NCI-H2171 (cell line): ENCODE measurements around the gene LAMB3.

Experiments used
- DNase-seq: peaks from one replicate; lab custom pipeline; 2025; lab: John Stamatoyannopoulos, UW

Gene LAMB3

GRCh38 chr1:209617755-209618154 is 34.5 kb downstream of the LAMB3 start:
- no peak for DNase-seq

- DNase-seq, result no peak
Measured at GRCh38 chr1:209617047-209617673, 35.1 kb downstream of the LAMB3 start.

- DNase-seq, result no peak
Measured at GRCh38 chr1:209616366-209617046, 35.7 kb downstream of the LAMB3 start.

- DNase-seq, result no peak
Measured at GRCh38 chr1:209614906-209615305, 37.3 kb downstream of the LAMB3 start.

GRCh38 chr1:209614151-209614420 is 38.1 kb downstream of the LAMB3 start:
- DNase-seq, result no peak

- DNase-seq, result no peak
Measured at GRCh38 chr1:209613400-209614150, 38.6 kb downstream of the LAMB3 start.

GRCh38 chr1:209612646-209613399 is 39.4 kb downstream of the LAMB3 start:
- DNase-seq, result no peak

GRCh38 chr1:209611771-209612570 is 40.3 kb downstream of the LAMB3 start:
- no peak for DNase-seq

- DNase-seq, result no peak
Measured at GRCh38 chr1:209610631-209610905, 41.7 kb downstream of the LAMB3 start.

GRCh38 chr1:209609791-209610630 is 42.2 kb downstream of the LAMB3 start:
- DNase-seq, result no peak

GRCh38 chr1:209609041-209609790 is 43.0 kb downstream of the LAMB3 start:
- no peak for DNase-seq

GRCh38 chr1:209607795-209608178 is 44.4 kb downstream of the LAMB3 start:
- no peak for DNase-seq

GRCh38 chr1:209607102-209607794 is 45.0 kb downstream of the LAMB3 start:
- no peak for DNase-seq

GRCh38 chr1:209603877-209604276 is 48.3 kb downstream of the LAMB3 start:
- no peak for DNase-seq

- no peak for DNase-seq
Measured at GRCh38 chr1:209601809-209602657, 50.2 kb downstream of the LAMB3 start.

GRCh38 chr1:209600541-209600940 is 51.7 kb downstream of the LAMB3 start:
- DNase-seq, result no peak

GRCh38 chr1:209598227-209598626 is 54.0 kb downstream of the LAMB3 start:
- no peak for DNase-seq

GRCh38 chr1:209597499-209597898 is 54.7 kb downstream of the LAMB3 start:
- DNase-seq, result no peak
